Activated CD8-positive, alpha-beta memory T cell treated with anti-CD3 and anti-CD28 coated beads for 48 hours (primary cell): Measurements from ENCODE around the gene TMLHE.
"Not testable (repeated sequence)": the region's sequence is repeated elsewhere in the genome, so short reads cannot be mapped to it uniquely, and the experiment has no call there.

Experiments used
- DNase-seq, 3 experiments: peaks; one replicate each; pipeline ENCODE4 v3.0.0-alpha.2; 2020; ENCODE audit warnings: low read depth in 2 of 3, low spot score in 2 of 3

The TMLHE gene

GRCh38 chrX:155495134-155495533 lies 117.6 kb downstream of the TMLHE start:
- DNase-seq = not testable (repeated sequence)

GRCh38 chrX:155491421-155491820 lies 121.3 kb downstream of the TMLHE start:
- not testable (repeated sequence) for DNase-seq

GRCh38 chrX:155477136-155477535 lies 135.6 kb downstream of the TMLHE start:
- not testable (repeated sequence) for DNase-seq

- not testable (repeated sequence) for DNase-seq
Measured at GRCh38 chrX:155466269-155466938, 146.3 kb downstream of the TMLHE start.

- DNase-seq = not testable (repeated sequence)
Measured at GRCh38 chrX:155460501-155460900, 152.3 kb downstream of the TMLHE start.

- DNase-seq = not testable (repeated sequence)
Measured at GRCh38 chrX:155458471-155458870, 154.3 kb downstream of the TMLHE start, which contains the start of gene F8A3. TSS of gene F8A3 (minus strand) at chrX:155458620. CDS start at chrX:155458600, 20 bp downstream.

GRCh38 chrX:155457761-155458447 lies 154.8 kb downstream of the TMLHE start:
- DNase-seq = not testable (repeated sequence)

- DNase-seq = no peak
Measured at GRCh38 chrX:155441097-155441496, 171.7 kb downstream of the TMLHE start.
